Upper lobe of right lung (tissue), 1 donor: ENCODE measurements around the gene FAM24B. TPM values are rescaled to one million over a fixed set of nuclear protein-coding genes. Genes with fewer than 3 reads are reported as not detected.

Experiments
- ATAC-seq: fragments of 200-7000 bp; cut with Tn5 transposase; one replicate; pipeline ENCODE4 v1.9.1; 2020; ENCODE audit warnings: mild to moderate bottlenecking, moderate library complexity
- DNase-seq: peaks from one replicate; pipeline ENCODE4 v3.0.0-alpha.2; 2020
- H3K27ac ChIP-seq: fragments of 200-600 bp; one replicate; pipeline ENCODE4 v1.8.0; 2022
- H3K27me3 ChIP-seq: fragments of 200-600 bp; one replicate; pipeline ENCODE4 v1.8.0; 2022; ENCODE audit warnings: mild to moderate bottlenecking
- H3K36me3 ChIP-seq: fragments of 200-600 bp; one replicate; pipeline ENCODE4 v1.8.0; 2022
- H3K4me1 ChIP-seq: fragments of 200-600 bp; one replicate; pipeline ENCODE4 v1.8.0; 2022
- H3K4me3 ChIP-seq: fragments of 200-600 bp; one replicate; pipeline ENCODE4 v1.8.0; 2022; ENCODE audit warnings: mild to moderate bottlenecking
- H3K9me3 ChIP-seq: fragments of 200-600 bp; one replicate; pipeline ENCODE4 v1.8.0; 2022
- intact Hi-C: fragments of 100-400 bp; cut with DNase I; formaldehyde crosslinking; loops from one replicate; pipeline ENCODE4 v1.11.0; 2022
- total RNA-seq: library from RNA; stranded (reverse); fragmentation: NEBNext Ultra II Directional; extraction: Animal tissue kit (Norgen Biotek cat#: 25700); gene quantifications from one replicate; pipeline ENCODE4 v1.2.1, GENCODE V29; 2021
- TF ChIP-seq, protein P1 (sequence below): fragments of 200-600 bp; IDR thresholded peaks from one replicate; pipeline ENCODE4 v1.8.0; 2022; ENCODE audit warnings: antibody characterized with exemption
- donor health status: DM: no; HTN: yes; CAD: no; lungs with severe emphysema.

Gene FAM24B
- total RNA-seq, 1 donor from 2014 or later: 3.6 TPM

DNA sequence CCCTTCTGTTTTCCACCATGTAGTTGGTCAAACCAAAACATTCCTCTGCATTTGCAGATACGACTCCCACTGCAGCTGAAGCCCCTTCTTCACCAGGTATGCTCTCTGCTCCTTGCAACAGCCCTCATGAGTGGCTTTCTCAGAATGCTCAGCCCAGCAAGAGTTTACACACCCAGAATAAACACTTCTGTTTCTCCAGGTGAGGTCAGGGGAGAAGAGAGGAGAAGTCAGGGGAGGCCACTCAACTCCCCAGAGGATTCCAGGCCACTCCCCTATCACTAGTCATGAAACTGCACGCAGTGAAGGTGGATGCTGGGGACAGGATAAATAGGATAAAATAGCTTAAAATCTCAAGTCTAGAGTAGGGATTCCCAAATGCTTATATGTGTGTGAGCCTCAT is 64.9 kb downstream of the FAM24B start:
- no peaks in the 10 kb centered on the region for H3K9me3 ChIP-seq
- no peak overlapping the region for H3K4me3 ChIP-seq
- H3K27me3 ChIP-seq: peaks cover 6% of the 10 kb centered on the region
- intact Hi-C loops: no loop called here
- no peaks in the 10 kb centered on the region for H3K4me1 ChIP-seq
- ATAC-seq: peak; percentile 86
- H3K27ac ChIP-seq: no peak overlapping the region
- H3K36me3 ChIP-seq: no peaks in the 10 kb centered on the region
- no peak for DNase-seq
- TF ChIP-seq, protein P1, sequence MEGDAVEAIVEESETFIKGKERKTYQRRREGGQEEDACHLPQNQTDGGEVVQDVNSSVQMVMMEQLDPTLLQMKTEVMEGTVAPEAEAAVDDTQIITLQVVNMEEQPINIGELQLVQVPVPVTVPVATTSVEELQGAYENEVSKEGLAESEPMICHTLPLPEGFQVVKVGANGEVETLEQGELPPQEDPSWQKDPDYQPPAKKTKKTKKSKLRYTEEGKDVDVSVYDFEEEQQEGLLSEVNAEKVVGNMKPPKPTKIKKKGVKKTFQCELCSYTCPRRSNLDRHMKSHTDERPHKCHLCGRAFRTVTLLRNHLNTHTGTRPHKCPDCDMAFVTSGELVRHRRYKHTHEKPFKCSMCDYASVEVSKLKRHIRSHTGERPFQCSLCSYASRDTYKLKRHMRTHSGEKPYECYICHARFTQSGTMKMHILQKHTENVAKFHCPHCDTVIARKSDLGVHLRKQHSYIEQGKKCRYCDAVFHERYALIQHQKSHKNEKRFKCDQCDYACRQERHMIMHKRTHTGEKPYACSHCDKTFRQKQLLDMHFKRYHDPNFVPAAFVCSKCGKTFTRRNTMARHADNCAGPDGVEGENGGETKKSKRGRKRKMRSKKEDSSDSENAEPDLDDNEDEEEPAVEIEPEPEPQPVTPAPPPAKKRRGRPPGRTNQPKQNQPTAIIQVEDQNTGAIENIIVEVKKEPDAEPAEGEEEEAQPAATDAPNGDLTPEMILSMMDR: no peak

DNA sequence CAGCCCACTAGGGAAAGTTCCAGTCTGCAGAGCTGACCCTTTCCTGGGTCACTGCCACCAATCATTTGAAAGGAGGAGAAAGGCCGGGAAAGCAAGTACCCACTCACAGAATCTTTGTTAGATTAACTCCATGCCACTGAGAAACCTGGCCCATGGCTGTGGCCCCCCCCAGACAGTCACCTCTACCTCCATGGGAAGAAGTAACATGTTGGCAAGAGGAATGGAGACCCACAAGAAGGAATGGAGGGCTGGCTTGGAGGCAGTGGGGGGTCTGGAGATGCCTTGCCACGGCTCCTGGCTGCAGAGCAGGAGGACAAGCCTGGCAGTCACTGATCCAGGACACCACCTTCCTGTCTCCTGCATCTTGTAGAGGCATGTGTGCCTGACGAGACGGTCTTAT is 66.6 kb downstream of the FAM24B start:
- no peak overlapping the region for H3K27ac ChIP-seq
- no peak for ATAC-seq
- H3K4me3 ChIP-seq: no peak overlapping the region
- peaks cover 6% of the 10 kb centered on the region for H3K27me3 ChIP-seq
- no peaks in the 10 kb centered on the region for H3K36me3 ChIP-seq
- no peak for DNase-seq
- no peaks in the 10 kb centered on the region for H3K9me3 ChIP-seq
- TF ChIP-seq, protein P1: no peak
- no peaks in the 10 kb centered on the region for H3K4me1 ChIP-seq
- intact Hi-C loops: no loop called here

DNA sequence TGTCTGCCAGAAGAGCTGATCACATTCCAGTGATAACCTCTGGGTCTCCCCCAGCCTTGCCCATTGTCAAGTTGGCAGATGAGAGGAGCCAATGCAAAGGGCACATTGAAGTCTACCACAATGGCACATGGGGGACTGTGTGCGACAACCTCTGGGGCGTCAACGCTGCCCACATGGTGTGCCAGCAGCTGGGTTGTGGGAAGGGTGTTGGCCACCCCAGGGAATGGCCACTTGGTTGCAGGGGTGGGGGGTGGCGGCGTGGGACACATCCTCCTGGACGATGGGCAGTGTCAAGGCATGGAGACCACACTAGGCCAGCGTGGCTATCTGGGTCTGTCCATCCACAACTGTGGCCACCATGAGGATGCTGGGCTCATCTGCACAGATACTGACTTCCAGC is 77.1 kb downstream of the FAM24B start:
- no peaks in the 10 kb centered on the region for H3K9me3 ChIP-seq

More for the DNA sequence above, 77.1 kb downstream of the FAM24B start:
- intact Hi-C loops: no loop called here
- Histone ChIP-seq H3K27ac (no peak overlapping the region), H3K27me3 (no peaks in the 10 kb centered on the region), H3K36me3 (no peaks in the 10 kb centered on the region), H3K4me3 (no peak overlapping the region), H3K4me1 (no peaks in the 10 kb centered on the region)
- TF ChIP-seq, protein P1: no peak
- peak; percentile 20 for ATAC-seq
- no peak for DNase-seq

Other genes starting within 250 kb of the FAM24B start
- gene C10orf120, start 179.7 kb downstream of the FAM24B start, total RNA-seq: not detected
- gene CUZD1, start 33.7 kb downstream of the FAM24B start, total RNA-seq: 0.78 TPM
- not detected for gene FAM24A, start 31.0 kb upstream of the FAM24B start, total RNA-seq
- gene C10orf88, start 74.6 kb upstream of the FAM24B start, total RNA-seq: 7.6 TPM
- gene PSTK, start 100.8 kb upstream of the FAM24B start, total RNA-seq: 2.5 TPM
- 19.9 TPM for gene IKZF5, start 129.2 kb upstream of the FAM24B start, total RNA-seq
- gene ACADSB, start 129.4 kb upstream of the FAM24B start, total RNA-seq: 27.1 TPM